Fibroblast of mammary gland (primary cell): ENCODE results near the gene APOO.

ENCODE experiments used
- DNase-seq: peaks from one replicate; pipeline ENCODE4 v3.0.0-alpha.2; 2010; ENCODE audit warnings: low read depth
- H3K4me3 ChIP-seq: 2 replicates; pipeline ENCODE4 v1.5.1; 2011; ENCODE audit warnings: low read depth, mild to moderate bottlenecking, low read length, moderate library complexity; ENCODE audit not compliant: control insufficient read depth
- CTCF ChIP-seq: conservative IDR thresholded peaks from 2 replicates; pipeline ENCODE4 v1.5.1; 2011; ENCODE audit warnings: low read depth, low read length, inconsistent platforms; ENCODE audit not compliant: control insufficient read depth, insufficient read depth

Gene APOO

DNA sequence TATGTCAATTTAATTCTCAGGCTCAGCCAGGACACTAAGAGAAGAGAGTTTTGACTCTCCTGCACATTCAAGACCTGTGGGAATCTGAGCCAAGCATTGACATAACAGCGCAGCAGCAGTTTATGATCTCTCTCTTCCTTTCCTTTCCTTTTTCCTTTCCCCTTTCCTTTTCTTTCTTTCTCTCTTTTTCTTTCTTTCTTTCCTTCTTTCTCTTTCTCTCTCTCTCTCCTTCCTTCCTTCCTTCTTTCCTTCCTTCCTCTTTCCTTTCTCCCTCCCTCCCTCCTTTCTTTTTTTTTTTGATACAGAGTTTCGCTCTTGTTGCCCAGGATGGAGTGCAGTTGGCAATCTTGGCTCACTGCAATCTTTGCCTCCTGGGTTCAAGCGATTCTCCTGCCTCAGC is 103.2 kb downstream of the APOO start:
- no peak overlapping the region for H3K4me3 ChIP-seq
- no peak for TF ChIP-seq CTCF
- DNase-seq, result no peak

- no peak for TF ChIP-seq CTCF
- DNase-seq, result peak; percentile 41
- no peak overlapping the region for H3K4me3 ChIP-seq
Observed at GRCh38 chrX:23803931-23804381, 103.8 kb downstream of the APOO start.

DNA sequence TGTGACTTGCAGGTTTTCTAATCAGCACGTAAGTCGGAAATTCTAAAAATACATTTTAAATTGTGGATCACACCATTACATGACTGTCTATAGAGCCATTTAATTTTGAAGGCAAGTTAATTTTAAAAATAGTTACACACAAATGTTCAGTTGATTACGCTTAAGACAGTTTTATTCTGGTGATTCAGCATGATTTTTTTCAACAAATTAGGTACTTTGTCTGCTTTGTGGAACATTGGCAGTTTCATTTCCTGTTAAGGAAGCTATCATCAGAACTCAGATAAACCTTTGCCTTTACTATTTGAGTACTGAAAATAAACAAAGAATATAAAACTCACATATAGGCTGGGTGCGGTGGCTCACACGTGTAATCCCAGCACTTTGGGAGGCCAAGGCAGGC is 105.3 kb downstream of the APOO start:
- no peak overlapping the region for H3K4me3 ChIP-seq
- no peak for DNase-seq
- TF ChIP-seq CTCF, result no peak

GRCh38 chrX:23799469-23800065 is 108.2 kb downstream of the APOO start:
- no peak for TF ChIP-seq CTCF
- peak; percentile 57 for DNase-seq

DNA sequence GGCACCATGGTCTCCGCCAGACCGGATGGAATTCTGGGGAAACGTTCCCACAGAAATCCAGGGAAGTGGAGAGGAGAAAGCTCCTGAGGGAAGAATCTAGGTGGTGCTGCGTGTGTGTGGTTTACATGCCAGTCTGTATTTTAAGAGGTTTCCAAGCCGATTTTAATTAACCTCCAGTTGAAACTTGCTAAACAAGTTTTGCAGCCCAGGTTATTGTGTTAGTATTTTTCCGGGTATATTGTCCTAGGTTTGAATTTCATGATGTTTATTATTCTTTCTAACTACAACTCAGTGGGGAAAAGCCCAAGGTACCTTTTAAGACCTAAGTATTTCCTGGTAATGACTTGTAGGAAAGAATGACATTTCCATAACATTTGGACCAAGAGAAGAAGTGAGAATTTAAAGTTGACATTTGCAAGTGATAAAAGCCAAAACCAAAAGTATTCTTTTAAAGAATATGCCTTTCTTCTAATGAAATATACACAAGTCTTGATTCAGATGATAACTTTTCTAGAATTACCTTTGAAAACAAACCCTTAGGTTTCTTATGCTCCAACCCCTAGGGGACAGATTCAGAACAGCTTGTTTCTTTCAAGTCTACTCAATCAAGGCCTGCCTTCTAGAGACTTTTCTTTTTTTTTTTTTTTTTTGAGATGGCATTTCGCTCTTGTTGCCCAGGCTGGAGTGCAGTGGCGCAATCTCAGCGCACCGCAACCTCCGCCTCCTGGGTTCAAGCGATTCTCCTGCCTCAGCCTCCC is 110.2 kb downstream of the APOO start:
- H3K4me3 ChIP-seq, result no peak overlapping the region
- no peak for TF ChIP-seq CTCF
- DNase-seq, result no peak

More at GRCh38 chrX:23799469-23800065, 108.2 kb downstream of the APOO start:
- no peak overlapping the region for H3K4me3 ChIP-seq

- TF ChIP-seq CTCF, result no peak
- DNase-seq, result no peak
- H3K4me3 ChIP-seq, result no peak overlapping the region
Observed at GRCh38 chrX:23795221-23795620, 112.5 kb downstream of the APOO start.
